ENCODE results near the gene CERS1.
"Not testable (repeated sequence)": the region's sequence is repeated elsewhere in the genome, so short reads cannot be mapped to it uniquely, and the experiment has no call there.

CERS1 gene

GRCh38 chr19:18919086-18919899 lies 23.3 kb upstream of the CERS1 start, which contains the start of the genes COPE and DDX49:
Gene COPE (minus strand): TSS chr19:18919387. CDS start chr19:18919348, 39 bp downstream.
Gene DDX49 (plus strand): TSS chr19:18919715. CDS start chr19:18919742, 27 bp downstream.
- DNase-seq, result peak; percentile 99

- DNase-seq, result not testable (repeated sequence)
These were observed 21.6 kb upstream of the CERS1 start for GRCh38 chr19:18917593-18917992.

DNA sequence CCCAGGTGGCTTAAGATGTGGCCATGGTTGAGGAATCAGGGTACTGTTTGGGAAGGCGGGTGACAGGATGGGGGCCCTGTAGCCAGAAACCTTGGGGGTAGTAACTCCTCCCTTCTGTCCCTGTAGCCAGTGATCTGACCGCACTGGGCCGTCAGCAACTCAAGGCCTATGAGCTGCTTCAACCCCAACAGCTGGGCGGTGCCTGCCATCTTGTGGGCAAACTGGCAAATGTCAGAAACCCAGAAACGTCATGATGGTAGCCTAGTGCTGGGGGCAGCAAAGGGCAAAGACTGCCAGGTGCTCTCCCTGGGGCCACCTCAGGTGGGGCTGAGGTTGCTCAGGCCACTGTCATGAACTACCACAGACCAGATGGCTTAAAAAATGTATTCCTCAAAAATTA lies 19.7 kb upstream of the CERS1 start:
- peak; percentile 56 for DNase-seq

- no peak for DNase-seq
These were observed 17.5 kb upstream of the CERS1 start for GRCh38 chr19:18913466-18913865.

DNA sequence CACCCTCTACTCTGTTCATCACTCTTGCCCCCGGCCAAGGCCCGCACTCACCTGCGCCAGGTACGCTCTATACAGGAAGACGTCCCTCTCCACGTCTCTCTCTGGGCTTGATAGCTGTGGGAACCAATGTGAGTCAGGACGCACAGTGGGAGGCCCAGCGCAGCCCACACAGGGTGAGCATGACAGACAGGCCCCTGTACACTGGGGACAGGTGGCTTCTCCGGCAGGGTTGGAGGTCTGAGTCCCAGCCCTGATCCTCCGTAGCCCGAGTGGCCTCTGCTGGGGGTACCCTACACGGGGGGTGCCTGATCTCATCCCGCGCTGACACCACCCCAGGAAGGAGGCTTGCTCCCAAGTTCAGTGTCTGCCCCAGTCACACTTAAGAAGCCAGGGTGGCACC lies 17.0 kb upstream of the CERS1 start:
- DNase-seq, result no peak

GRCh38 chr19:18910801-18911436 lies 15.0 kb upstream of the CERS1 start:
- DNase-seq, result no peak

GRCh38 chr19:18910010-18910409 lies 14.1 kb upstream of the CERS1 start:
- DNase-seq, result no peak

- DNase-seq, result no peak
These were observed 13.1 kb upstream of the CERS1 start for GRCh38 chr19:18908917-18909619.

DNA sequence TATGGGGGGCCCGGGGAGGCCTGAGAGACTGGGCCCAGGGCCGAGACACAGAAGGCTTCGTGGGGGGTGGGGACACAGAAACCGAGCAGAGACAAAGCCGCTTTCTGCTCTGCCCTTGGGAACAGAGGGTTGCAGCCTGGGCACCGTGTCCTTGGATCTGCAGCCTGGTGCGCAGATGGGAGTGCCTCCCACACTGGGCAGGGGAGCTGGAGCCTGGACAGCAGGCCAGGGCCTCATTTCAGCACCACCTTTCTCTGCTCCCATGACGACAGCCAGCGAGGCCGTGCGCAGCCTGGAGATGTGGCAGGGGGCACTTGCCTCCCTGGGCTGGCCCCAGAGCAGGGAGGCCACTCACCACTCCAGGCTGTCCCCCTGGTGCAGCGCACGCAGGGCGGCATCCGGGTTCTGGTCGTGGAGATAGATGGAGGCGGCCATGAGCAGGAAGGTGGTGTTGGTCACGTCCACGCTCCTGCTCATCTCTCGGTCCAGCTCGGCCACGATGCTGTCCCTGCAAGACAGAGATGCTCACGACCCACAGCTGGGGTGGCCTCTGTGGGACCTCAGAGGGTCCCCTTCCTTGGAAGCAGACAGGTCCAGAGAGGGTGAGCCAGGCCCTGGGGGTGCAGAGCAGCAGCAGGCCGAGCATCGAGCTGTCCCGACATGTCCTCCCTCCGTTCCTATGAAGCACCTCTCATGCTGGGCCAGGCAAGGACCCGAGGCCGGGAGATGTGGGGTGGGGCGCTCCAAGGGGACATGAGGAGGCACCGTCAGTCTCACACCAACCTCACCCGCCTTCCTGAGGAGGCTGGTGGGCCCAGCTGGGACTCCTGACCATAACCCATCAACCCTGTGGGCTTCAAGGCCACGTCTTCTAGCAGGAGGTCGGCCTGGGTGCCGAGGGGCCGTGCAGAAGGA lies 10.9 kb upstream of the CERS1 start:
- DNase-seq, result no peak

GRCh38 chr19:18905513-18906236 lies 9.7 kb upstream of the CERS1 start:
- DNase-seq, result no peak

GRCh38 chr19:18905058-18905456 lies 9.1 kb upstream of the CERS1 start:
- no peak for DNase-seq

DNA sequence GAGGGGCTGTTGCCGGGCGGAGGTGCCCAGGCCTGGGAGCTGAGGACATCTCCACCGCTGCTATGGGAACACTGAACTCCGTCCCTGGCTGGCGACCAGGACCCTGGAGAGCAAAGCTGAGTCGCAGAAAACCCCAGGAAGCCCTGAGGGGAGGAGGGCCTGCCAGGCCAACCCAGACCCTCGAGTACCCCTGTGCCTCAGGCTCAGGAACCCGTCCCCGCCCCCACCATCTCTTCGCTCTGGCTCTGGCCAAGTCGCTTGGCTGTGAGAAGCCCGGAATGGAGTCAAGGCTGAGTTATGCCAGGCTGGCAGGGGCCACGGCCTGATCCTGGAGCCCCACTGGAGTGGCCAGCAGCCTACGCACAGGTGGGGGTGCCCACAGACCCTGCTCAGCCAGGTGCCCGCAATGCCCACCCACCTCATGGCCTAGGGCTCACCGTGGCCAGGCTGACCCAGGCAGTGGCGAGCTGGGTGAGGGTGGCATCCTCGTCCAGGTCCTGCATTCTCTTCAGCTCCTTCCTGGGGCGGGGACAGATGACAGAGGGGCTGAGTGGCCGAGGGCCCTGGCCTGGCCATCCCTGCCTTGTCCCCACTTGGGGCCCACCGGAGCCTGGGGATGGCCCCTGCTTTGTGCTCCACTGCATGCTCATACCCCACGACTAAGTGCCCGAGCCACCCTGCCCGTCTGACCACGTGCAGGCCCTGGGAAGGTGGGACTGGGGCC lies 8.5 kb upstream of the CERS1 start:
- no peak for DNase-seq

- DNase-seq, result no peak
These were observed 7.4 kb upstream of the CERS1 start for GRCh38 chr19:18903156-18904037.

- DNase-seq, result not testable (repeated sequence)
These were observed 6.6 kb upstream of the CERS1 start for GRCh38 chr19:18902519-18902918.

GRCh38 chr19:18901491-18901890 lies 5.5 kb upstream of the CERS1 start:
- no peak for DNase-seq

DNA sequence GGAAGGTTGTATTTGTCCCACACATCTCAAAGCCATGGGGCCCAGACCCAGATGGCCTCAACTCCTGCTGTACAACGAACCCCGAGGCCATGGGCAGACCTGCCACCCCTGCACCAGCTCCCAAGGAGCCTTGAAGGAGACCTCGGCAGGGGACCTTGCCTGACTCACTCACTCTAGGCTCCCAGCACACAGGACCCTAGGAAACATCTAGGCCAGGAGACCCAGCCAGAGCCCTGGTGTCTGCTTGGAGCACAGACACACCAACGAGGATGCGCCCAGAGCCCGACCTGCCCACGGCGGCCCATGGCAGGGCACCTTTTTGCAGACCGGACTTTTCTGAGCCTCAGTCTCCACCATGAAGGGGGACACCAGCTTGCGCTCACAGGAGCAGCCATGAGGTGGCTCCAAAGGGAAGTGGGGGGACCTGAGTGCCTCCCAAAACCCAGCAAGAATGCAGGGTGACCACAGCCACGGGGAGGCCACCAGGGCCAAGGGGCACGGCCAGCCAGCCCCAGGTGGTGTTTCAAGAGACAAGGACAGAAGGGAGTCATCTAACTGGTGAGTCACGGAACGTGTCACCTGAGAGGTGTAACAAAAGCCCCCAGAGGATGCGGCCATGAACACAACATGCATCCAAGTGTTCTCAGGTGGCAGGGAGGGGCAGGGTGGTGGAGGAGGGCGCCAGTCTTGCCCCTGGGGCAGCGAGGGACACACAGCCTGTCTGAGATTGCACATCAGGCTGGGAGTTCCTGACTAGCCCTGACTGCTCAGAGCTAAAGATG lies 4.9 kb upstream of the CERS1 start:
- no peak for DNase-seq

DNA sequence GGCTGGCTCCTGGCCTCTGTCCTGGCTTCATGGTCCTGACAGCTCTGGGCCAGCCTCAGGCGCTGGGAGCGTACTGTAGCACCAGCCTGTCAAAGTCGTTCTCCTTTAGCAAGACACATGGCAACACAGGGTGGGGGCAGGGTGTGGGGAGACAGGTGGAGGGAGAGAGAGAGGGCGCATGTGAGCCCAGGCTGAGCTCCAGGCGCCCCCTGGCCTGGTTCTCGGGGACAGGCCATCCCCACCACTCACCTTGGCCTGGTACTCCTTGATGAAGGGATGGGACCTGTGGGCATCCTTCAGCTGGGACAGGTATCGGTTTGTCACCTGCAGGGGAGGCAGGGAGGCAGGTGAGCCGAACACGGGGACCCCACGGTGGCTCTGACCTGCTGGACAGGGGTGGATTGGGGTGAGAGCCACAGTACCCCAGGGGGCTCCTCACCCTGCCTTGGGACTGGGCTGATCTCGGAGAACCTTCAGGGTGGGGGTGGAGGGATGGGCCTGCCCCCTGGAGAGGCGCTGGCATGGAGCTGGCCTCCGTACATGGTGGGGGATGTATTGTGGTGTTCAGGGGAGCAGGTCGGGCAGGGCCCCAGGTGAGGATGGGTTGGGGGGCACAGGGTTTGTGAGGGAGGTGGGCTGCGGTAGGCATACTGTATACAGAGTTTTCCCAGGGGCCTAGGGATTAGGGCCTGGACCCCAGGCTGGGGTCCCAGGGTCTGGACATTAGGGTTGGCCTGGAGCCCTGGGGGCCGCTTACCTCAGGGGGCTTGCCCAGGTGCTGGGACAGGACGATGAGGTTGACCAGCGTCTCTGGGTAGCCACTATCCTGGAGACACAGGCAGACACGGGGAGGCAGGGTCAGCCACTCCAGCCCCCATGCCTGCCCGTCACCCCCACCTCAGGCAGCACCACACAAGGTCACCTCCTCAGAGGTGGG lies 3.9 kb upstream of the CERS1 start:
- DNase-seq, result no peak
